GM12865 (cell line): ENCODE data around the gene BRMS1.
A peak's percentile ranks its signal among the peaks of the same experiment; 100 is the strongest.
"Not testable (repeated sequence)": the region's sequence is repeated elsewhere in the genome, so short reads cannot be mapped to it uniquely, and the experiment has no call there.

Experiments used
- DNase-seq: peaks from one replicate; pipeline ENCODE4 v3.0.0; 2010; ENCODE audit warnings: low read depth
- H3K4me3 ChIP-seq: 2 replicates; pipeline ENCODE4 v1.5.1; 2011; ENCODE audit warnings: mild to moderate bottlenecking, low read depth, low read length, control low read depth
- CTCF ChIP-seq: IDR thresholded peaks from 2 replicates; pipeline ENCODE4 v1.5.1; 2011; ENCODE audit warnings: low read length, control low read depth, low read depth, inconsistent platforms; ENCODE audit not compliant: insufficient read depth; ENCODE audit errors: missing control alignments

Gene BRMS1

GRCh38 chr11:66323684-66324083 lies 21.2 kb downstream of the BRMS1 start:
- DNase-seq, result no peak
- H3K4me3 ChIP-seq, result no peak overlapping the region
- no peak for TF ChIP-seq CTCF

GRCh38 chr11:66322732-66323427 lies 22.0 kb downstream of the BRMS1 start:
- DNase-seq, result no peak
- H3K4me3 ChIP-seq, result no peak overlapping the region
- no peak for TF ChIP-seq CTCF

GRCh38 chr11:66321606-66322005 lies 23.3 kb downstream of the BRMS1 start:
- H3K4me3 ChIP-seq, result no peak overlapping the region
- DNase-seq, result no peak
- TF ChIP-seq CTCF, result no peak

GRCh38 chr11:66320748-66321147 lies 24.2 kb downstream of the BRMS1 start:
- not testable (repeated sequence) for H3K4me3 ChIP-seq, DNase-seq

GRCh38 chr11:66320289-66320688 lies 24.6 kb downstream of the BRMS1 start:
- DNase-seq, H3K4me3 ChIP-seq: not testable (repeated sequence)

GRCh38 chr11:66318600-66318970 lies 26.3 kb downstream of the BRMS1 start:
- no peak overlapping the region for H3K4me3 ChIP-seq
- no peak for TF ChIP-seq CTCF
- DNase-seq, result no peak

GRCh38 chr11:66317723-66318599 lies 26.9 kb downstream of the BRMS1 start:
- no peak for TF ChIP-seq CTCF
- no peak overlapping the region for H3K4me3 ChIP-seq
- DNase-seq, result peak; percentile 39

- no peak for DNase-seq
- no peak overlapping the region for H3K4me3 ChIP-seq
- TF ChIP-seq CTCF, result no peak
Observed at GRCh38 chr11:66317322-66317722, 27.6 kb downstream of the BRMS1 start.
